Epithelial cell of proximal tubule (primary cell): Measurements from ENCODE around the gene PRODH. TPM values are rescaled to one million over a fixed set of nuclear protein-coding genes. Genes with fewer than 3 reads are reported as not detected.

ENCODE experiments used
- total RNA-seq: library from RNA; depleted of rRNA; stranded (reverse); fragments of >200 nt; gene quantifications from 2 replicates; pipeline ENCODE4 v1.2.3, GENCODE V29; 2015

Gene PRODH
- total RNA-seq, 1 donor from 2014 or later: 2.1 TPM

Other genes starting within 250 kb of the PRODH start
- gene DGCR6, start 30.0 kb downstream of the PRODH start, total RNA-seq: 1.1 and 2.8 TPM in 2 replicates
- gene DGCR2, start 186.1 kb upstream of the PRODH start, total RNA-seq: 44.8 and 51.7 TPM in 2 replicates
- gene TSSK2, start 195.0 kb upstream of the PRODH start, total RNA-seq: not detected in 2 replicates
- gene ESS2, start 208.4 kb upstream of the PRODH start, total RNA-seq: 17.5 and 25.7 TPM in 2 replicates
- gene GSC2, start 214.0 kb upstream of the PRODH start, total RNA-seq: not detected in 2 replicates
- 168 and 211 TPM in 2 replicates for gene SLC25A1, start 242.4 kb upstream of the PRODH start, total RNA-seq